NCI-H524 (cell line): Measurements from ENCODE around the gene MMP24OS.
A peak's percentile ranks its signal among the peaks of the same experiment; 100 is the strongest.

ENCODE experiments used
- DNase-seq, 2 experiments: peaks; one replicate each; lab custom pipeline; 2025; lab: John Stamatoyannopoulos, UW

MMP24OS gene

DNA sequence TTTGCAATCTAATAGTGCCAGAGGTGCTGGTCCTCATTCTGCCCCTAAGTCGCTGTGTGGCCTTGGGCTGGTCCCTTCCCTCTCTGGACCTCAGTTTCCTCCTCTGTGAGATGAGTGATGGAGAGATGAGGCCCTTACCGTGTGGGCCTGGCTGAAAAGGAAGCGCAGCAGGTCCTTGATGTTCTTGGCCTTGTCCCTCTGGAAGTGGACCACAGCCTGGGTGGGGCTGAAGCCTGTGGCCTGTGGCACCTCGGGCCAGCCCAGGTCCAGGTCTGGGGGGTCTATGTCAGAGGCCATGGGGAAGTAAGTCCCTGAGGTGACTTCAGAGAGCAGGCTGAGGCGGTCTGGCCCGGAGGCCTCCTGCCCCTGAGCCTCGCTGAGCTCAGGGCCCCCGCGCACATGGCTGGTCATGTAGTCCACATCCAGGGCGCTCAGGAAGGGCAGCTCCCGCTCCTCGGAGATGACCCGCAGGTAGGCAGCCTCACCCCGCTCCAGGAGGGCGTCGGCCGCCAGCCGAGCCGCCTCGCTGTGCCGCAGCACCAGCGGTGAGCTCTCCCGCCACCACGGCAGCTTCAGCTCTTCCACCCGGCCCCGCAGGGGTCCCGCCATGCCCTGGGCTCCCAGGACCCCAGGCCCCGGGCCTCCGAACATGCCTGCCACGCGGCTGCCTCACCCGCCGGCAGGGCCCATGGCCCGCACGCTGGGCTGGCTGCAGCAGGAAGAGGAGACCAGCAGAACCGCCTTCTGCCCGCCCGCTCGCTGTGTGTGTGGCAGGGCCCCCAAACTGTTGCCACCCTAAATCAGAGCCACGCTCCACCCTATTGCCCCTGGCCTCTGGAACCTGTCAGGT lies 14.0 kb upstream of the MMP24OS start, which contains the start of gene FAM83C:
Gene FAM83C, minus strand, starts transcription at position 772 of the 850 bp plus-strand sequence. Its CDS starts 121 bp downstream, at position 651.
- no peak for DNase-seq

DNA sequence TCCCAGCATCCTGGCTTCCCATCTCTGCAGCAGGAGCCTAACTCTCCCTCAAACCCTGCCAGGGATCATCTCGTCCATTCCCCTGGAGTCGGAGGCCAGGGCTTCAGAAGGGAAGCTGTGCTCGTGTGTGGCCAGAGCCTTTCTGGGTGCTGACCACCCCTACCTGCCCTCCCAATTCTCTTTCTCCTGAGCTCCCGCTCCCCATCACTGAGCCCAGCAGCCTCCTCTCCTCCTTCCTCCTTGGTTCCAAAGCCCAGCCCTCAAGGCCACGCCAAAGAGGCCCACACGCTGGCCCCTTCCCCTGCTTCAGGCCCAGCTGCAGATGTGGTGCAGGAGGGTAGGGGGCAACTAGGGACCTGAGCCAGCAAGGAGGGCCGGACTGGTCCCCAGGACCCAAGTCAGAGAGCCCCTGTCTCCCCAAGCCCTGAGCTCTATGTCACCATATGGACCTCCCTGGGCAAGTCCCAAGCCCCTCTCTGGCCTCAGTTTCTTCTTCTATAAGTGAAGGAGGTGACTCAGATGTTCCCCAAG lies 13.0 kb upstream of the MMP24OS start:
- no peak for DNase-seq

DNA sequence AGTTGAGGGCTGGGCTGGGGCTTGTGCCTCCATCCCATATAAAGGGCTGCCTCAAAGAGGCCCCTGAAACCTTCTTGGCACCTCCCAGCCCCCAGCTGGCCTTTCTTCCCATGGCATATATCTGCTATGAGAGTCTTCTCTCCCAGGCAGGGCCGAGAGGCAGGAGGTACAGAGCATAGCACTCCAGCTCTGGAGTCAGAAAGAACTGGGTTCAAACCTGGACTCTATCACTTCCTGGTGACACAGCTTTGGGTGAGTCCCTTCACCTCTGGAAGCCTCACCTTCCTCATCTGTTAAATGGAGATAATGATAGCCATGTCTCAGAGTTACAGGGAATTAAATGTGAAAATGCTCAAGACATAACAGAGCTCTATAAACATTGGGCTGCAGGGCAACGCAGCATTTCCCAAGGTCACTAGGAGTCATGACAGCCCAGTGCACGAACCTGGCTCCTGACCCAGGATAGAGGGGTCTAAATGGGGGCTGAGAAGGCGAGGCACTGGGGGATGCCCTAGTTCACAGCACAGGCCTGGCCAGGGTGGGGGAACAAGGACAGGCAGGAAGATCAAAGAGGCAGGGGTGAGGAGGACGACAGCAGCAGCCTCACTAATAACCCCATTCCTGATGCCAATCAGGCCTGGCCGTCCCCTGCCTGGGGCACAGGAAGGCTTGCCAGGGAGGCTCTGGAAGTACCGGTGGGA lies 12.4 kb upstream of the MMP24OS start:
- DNase-seq: no peak

DNA sequence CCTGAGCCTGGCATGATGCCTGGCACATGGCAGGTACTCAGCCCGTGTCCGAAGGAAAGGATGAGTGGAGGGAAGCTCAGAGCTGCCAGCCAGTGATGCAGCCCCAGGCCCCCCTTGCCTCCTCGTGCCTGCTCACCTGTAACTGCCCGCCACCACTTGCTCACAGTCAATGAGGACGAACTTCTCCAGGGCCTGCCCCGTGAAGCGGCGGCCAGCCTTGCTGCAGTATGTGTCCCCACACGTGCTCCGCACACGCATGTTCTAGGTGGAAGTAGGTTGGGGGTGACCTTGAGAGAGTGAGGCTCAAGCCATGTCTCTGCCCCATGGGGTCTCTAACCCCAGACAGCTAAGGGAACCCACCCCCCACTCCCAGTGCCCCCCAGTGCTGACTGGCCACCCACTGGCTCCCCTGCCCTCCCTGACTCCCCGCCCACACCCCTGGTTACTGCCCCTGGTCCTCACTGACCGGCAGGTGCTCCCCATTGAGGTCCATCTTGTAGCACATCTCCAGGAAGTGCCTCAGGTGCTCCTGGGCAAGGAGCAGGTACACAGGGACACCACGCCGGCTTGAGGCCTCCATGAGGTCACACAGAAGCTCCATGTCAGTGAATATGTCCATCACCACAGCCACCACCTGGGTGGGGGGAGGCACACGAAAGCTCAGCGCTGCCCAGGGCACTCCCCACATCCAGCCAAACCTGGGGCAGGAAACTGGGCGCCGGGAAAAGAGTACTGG lies 10.6 kb upstream of the MMP24OS start:
- DNase-seq: no peak

DNA sequence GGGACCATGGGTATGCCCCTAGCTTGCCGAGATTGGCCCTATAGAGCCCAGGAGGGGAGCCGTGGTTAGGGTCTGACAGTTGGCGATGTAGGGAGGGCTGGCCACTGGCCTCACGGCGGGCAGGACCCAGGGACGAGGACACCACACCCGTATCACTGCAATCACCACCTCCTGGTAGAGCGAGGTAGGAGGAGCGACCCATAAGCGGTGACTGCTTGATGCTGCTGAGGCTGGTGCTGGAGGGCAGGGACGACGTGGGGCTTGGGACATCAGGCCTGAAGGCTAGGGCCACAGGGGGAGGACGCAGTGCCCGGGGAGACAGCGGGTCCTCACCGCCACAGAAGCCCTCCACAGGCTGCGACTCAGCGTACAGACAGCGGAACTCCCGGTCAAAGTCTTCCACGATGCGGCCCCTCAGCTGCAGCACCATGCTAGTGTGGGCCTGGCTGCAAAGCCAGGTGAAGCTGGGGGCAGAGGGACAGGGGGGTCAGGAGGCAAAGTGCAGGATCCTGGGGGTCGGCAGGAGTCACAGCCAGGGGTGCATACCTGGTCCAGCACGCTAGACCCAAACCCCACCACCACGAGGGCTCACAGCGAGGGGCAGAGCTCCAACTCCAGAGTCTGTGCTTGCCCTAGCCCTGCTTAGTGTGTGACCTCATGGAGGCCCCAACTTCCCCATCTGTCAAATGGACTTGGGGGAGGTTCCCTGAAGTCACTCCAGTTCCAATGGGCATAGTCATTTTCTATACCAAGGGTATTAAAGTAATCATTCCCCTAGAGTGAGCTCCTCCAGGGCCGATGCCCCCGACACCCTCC lies 9.8 kb upstream of the MMP24OS start:
- no peak for DNase-seq

DNA sequence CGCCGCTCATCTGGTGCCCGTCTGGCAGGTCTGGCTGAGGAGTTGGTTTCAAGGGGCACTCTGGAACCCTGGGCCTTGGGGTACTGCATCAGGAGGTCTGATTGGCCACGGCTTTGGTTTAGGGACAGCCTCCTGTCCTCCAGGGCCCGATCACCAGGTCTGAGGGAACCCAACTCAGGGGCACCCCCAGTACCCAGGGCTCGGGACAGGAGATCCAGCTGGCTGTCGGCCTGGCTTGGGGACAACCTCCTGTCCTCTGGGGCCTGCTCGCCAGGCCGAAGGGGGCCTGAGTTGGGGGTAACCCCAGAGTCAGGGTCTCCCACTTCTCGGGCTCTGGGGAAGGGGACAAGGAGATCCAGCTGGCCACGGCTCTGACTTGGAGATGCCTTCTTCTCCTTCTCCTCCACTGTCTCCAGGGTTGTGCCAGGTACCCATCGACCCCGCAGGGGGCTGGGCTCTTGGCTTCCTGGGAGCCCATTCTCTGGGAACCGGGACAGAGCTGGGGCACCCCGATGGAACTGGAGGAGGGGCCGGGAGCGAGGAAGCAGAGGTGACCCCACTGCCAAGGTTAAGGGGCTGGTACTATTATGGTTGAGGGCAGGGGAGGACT lies 9.1 kb upstream of the MMP24OS start:
- DNase-seq: no peak

DNA sequence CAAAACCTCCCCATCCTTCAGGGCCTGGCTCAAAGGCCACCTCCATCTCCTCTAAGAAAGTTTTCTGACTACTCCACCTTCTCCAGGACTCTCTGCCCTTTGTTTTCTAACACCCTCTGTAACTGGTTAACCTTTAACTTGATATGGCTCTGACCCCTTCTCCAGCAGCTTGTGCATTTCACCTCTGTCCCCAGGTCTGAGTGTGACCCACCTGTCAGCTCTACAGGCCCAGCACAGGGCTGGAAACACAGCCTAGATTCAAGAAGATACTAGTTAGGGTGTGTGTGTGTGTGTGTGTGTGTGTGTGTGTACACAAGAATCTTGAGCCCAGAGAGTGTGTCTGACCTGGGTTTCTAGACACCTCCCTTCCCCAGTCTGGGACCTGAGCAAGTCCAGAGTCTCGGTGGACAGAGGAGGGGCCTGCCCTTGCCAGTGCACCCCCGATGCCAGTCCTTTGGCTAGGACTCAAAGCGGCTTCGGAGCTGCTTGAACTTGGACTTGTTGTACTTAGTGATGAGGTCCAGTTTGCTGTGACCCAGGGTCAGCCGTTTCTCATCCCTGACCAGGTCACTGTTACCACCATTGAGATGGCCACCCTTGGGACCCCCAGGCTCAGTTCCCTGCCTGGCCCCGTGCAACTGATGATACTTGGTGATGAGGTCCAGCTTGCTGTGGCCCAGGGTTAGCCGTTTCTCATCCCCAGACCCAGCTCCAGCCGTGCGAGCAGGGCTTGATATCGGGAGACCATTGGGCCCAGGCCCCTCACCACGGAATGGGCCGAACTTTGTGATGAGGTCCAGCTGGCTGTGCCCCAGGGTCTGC lies 8.4 kb upstream of the MMP24OS start:
- DNase-seq: no peak

DNA sequence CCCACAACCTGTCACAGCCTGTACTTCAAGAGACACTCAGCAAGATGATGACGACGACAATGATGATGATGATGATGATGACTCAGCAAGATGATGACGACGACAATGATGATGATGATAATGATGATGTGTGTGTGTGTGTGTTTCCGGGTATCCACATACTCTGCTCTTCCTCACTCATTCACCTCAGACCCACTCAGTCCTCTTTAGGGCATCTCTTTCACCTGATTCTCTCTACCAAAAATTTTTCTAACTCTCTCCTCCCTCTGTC lies 7.8 kb upstream of the MMP24OS start:
- no peak for DNase-seq

DNA sequence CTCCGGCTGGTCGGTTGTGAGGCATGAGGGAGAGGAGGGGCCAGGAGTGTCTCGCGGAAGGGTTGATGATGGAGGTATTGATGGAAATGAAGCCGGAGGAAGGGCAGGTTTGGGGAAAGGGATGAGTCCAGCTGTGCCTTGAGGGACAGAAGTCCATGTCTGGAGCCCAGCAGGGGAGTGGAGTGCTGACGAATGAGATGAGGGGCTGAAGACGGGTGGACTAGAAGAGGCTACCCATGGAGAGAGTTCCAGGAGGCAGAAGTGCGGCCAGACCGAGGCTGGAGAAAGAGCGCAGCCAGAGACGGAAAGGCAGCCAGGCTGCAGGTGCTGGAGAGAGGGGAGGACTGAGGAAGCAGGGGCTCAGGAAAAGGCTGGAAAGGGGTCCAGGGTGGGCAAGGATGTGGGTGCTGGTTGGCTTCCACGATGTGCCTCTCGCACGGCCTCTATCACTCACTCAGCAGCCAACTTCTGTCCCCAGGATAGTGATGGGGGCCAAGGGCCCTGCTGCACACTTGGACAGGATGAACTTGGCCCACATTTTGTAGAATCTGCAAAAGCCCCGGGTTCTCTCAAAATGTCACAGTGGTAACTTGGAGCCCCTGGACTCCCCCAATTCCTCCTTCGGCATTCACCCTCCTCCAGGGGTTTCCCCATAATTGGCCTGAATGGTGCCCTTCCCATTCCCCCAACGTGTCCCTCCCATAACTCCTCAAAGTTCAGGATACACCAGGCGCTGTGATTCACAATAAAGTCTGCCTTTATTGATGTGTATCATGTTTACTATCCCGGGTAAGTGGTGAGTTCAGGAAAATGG lies 7.3 kb upstream of the MMP24OS start:
- DNase-seq: no peak

DNA sequence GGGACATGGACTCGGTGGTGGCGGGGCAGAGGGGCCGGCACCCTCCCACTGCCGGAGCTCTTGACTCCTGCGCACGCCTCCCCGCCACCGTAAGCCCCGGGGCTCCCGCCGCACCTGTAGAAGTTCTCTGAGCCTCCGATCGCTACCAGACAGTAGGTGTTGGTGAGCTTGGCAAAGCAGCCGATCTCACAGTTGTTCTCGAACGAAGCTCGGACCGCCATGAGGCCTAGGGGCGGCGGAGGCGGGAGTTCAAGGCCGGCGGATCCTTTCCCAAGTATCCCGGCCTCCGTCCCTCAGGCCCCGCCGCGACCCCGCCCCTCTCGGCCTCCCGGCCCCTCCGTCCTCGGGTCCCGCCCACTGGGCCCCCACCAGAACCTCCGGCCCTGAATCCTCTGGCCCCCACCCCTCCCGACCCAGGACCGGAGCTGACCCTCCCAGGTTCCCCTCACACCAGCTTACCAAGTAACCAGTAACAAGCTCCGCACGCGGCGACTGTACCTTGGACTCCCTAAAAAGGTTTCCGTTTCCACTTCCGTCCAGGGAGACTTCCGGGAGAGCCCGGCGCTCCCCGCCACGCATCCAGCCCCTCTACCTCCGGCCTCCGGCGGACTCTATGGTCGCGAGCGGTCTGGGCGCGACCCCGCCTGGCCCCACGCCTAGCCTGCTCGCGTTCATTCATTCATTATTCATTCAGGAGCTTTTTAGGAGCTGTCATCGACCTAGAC lies 6.5 kb upstream of the MMP24OS start, which contains the start of gene EIF6:
Gene EIF6, minus strand, starts transcription at position 506 of the 725 bp plus-strand sequence. Its CDS starts 285 bp downstream, at position 221.
- peak; percentile 82 to 91 for DNase-seq

DNA sequence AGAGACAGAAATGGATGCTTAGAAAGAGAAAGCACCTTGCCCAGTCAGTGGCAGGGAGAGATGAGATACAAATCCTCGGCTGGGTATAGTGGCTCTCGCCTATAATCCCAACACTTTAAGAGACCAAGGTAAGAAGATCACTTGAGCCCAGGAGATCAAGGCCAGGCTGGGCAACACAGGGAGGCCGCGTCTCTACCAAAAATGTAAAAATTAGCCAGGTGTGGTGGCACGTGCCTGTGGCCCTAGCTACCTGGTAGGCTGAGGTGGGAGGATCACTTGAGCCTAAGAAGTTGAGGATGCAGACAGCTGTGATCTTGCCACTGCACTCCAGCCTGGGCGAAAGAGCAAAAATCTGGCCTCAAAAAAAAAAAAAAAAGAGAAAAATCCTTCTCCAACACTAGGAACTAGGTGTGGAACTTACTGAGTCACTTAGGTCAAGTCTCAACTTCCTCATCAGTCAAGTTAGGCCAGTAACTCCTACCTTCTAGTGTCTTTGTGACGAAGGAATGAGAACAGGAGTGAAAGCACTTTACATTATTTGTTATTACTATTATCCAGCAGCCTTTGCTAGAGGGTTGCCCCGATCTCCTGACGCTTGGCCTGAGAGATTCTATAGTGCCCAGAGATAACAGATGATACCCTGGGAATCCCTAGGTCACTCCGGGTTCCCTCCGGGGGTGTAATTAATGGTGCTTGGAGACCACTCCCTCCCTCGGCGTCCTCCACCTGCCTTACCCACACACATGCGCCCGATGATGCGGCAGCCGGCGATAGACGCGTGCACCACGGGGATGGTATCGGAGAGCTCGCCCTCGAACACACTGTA lies 5.7 kb upstream of the MMP24OS start:
- DNase-seq: no peak

DNA sequence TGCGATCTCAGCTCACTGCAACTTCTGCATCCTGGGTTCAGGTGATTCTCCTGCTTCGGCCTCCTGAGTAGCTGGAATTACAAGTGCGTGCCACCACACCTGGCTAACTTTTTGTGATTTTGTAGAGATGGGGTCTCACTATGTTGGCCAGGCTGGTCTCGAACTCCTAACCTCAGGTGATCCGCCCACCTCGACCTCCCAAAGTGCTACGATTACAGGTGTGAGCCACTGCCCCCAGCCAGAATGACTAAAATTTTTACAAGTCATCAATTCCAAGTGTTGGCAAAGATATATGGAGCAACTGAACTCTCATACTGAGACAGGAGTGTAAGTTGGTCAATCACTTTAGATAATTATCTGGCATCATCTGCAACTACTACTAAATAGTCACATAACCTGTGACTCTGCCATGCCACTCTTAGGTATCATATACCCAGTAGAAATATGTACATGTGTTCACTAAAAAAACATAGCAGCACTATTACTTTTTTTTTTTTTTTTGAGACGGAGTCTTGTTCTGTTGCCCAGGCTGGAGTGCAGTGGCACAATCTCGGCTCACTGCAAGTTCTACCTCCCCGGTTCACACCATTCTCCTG lies 3.7 kb upstream of the MMP24OS start:
- DNase-seq: no peak

DNA sequence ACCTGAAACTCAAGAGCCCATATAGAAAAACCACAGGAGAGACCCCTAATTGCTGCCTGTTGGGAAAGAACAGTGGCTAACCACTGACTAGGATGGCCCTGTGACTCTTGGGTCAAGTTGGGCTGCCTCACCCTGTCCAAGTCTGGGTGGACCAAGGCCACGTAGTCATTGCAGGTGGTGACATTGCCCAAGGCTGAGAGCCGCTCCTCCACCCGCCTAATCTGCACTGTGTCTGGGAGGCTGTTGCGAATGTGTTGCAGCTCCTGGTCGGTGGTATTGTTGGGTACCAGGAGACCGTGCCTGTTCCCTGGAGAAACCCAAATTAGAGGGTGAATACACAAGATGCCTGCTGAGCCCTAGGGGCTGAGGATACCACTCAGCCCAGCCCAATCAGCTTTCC lies 2.6 kb upstream of the MMP24OS start:
- no peak for DNase-seq

DNA sequence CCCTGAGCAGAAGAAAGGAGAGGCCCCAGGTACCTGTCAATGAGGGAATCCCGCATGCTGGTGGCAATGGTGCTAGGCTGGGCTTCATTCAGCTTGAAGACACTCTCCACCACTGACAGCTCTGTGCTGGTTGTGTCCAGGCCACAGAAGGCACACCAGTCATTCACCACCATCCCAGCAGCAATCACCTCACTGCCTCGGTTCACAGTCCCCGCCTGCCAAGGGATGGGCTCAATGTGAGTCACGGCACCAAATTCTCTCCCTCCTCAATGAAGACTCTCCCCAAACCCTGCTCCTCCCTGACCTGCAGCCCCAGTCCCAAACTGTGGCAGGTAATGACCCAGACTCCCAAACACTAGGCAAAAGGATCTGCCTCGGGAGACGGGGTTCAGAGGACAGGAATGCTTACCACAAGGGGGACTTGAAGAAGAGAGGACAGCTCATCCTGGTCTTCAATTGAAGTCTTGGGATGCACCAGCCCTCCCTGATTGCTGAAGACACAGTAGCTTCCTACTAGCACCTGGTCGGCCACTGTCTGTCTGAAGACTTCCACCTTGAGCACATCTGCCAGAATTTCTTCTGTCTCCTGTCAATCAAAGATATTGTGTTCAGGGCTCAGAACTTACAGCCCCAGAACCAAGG lies 1.7 kb upstream of the MMP24OS start:
- DNase-seq: no peak

DNA sequence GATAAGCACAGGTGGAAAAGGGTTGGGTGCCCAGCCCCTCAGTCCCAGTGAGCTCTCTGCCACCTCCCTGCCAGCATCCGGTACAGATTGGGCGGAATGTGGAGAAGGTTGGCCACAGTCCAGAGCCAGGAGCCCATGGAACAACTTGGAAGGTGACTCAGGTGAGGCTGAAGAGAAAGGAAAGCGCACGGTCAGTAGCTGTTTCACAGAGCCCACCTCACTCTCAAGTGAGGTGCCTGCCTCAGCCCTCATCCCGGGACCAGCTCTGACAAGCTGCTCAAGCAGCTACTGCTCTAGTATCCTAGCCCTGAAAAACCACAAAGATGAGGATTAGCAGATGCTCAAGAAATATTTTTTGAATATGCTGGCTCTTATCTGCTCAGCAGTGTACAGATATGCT lies 1.1 kb upstream of the MMP24OS start:
- DNase-seq: no peak

DNA sequence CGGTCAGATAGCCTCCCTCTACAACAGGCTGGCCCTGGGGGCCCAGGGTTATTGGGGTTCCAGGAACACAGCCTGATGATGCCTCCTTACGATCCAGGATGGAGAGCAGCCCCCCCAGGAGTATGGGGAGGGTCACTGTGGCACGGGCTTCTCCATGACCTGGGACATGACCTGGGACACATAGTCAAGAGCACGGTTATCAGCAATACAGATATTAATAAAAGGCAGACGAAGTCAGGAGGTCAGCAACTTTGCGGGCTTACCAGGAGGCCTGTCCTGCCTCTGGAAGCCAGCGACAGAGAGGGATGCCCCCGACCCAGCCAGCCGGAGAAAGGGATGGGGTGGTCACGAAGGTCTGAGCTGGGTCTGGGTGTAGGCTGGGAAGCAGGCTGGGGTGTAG lies 795 bp downstream of the MMP24OS start:
- no peak for DNase-seq

DNA sequence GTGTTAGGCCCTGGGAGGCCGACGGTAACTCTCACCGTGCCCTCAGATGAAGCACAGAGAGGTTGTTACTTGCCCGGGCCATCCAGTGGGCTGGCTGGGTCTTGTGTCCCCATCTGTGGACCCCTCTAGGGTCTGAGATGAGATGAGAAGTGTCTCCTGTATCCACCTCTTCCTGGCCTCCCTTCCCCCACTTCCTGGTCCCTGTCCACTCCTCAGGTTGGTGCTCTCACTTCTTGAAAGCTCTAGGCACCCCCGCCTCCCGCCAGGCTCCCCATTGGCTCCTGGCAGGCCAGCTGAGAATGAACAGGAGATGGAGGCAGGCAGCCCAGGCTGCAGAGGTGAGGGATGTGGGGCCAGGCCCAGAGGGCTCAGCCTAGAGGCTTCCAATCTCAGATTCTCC lies 1.5 kb downstream of the MMP24OS start:
- DNase-seq: no peak
